Liver (tissue), 3 donors: Measurements from ENCODE around the gene EFNA2.

Source experiments
- CTCF ChIP-seq: fragments of 150-350 bp; IDR thresholded peaks from 2 replicates; pipeline ENCODE4 v1.5.1; 2017; ENCODE audit warnings: improper control_type of control experiment, low read depth, low read length; ENCODE audit not compliant: missing input control
- NR2F2 ChIP-seq: IDR thresholded peaks from 2 replicates; pipeline ENCODE4 v1.6.1; 2016; ENCODE audit warnings: antibody characterized with exemption
- TF ChIP-seq, protein P1 (sequence below): IDR thresholded peaks from 2 replicates; pipeline ENCODE4 v1.6.1; 2016; ENCODE audit warnings: antibody characterized with exemption
- donor health status: healthy.
- donor health status: healthy.

- TF ChIP-seq, protein P1, sequence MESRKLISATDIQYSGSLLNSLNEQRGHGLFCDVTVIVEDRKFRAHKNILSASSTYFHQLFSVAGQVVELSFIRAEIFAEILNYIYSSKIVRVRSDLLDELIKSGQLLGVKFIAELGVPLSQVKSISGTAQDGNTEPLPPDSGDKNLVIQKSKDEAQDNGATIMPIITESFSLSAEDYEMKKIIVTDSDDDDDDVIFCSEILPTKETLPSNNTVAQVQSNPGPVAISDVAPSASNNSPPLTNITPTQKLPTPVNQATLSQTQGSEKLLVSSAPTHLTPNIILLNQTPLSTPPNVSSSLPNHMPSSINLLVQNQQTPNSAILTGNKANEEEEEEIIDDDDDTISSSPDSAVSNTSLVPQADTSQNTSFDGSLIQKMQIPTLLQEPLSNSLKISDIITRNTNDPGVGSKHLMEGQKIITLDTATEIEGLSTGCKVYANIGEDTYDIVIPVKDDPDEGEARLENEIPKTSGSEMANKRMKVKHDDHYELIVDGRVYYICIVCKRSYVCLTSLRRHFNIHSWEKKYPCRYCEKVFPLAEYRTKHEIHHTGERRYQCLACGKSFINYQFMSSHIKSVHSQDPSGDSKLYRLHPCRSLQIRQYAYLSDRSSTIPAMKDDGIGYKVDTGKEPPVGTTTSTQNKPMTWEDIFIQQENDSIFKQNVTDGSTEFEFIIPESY = no peak
- peak; percentile 93 for TF ChIP-seq CTCF
- TF ChIP-seq NR2F2 = no peak
Observed at GRCh38 chr19:1243768-1244692, 41.6 kb upstream of the EFNA2 start.
